OCI-LY7 (cell line): Measurements from ENCODE around the gene CSPG5.

Experiments
- EZH2phosphoT487 ChIP-seq: fragments of 200-600 bp; sonication (generic); IDR thresholded peaks from 2 replicates; pipeline ENCODE4 v1.6.1; 2018; ENCODE audit warnings: low read depth, borderline replicate concordance, mild to moderate bottlenecking, mixed run types, antibody characterized with exemption, low read length, moderate library complexity, mixed read lengths
- TF ChIP-seq, protein P1 (sequence below): fragments of 200-600 bp; sonication (generic); conservative IDR thresholded peaks from 2 replicates; pipeline ENCODE4 v1.5.1; 2014; ENCODE audit warnings: mild to moderate bottlenecking, antibody characterized with exemption, low read length, moderate library complexity, mixed read lengths

- TF ChIP-seq, protein P1, sequence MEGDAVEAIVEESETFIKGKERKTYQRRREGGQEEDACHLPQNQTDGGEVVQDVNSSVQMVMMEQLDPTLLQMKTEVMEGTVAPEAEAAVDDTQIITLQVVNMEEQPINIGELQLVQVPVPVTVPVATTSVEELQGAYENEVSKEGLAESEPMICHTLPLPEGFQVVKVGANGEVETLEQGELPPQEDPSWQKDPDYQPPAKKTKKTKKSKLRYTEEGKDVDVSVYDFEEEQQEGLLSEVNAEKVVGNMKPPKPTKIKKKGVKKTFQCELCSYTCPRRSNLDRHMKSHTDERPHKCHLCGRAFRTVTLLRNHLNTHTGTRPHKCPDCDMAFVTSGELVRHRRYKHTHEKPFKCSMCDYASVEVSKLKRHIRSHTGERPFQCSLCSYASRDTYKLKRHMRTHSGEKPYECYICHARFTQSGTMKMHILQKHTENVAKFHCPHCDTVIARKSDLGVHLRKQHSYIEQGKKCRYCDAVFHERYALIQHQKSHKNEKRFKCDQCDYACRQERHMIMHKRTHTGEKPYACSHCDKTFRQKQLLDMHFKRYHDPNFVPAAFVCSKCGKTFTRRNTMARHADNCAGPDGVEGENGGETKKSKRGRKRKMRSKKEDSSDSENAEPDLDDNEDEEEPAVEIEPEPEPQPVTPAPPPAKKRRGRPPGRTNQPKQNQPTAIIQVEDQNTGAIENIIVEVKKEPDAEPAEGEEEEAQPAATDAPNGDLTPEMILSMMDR, result no peak
- no peak for TF ChIP-seq EZH2phosphoT487
Measured at GRCh38 chr3:47541583-47542108, 37.0 kb downstream of the CSPG5 start.
